ENCODE data around the gene ACER1. TPM values are rescaled to one million over a fixed set of nuclear protein-coding genes. Genes with fewer than 3 reads are reported as not detected.
A peak's percentile ranks its signal among the peaks of the same experiment; 100 is the strongest.

ACER1 gene
- total RNA-seq, 4 donors from 2014 or later: not detected

- ATAC-seq (peak; percentile 58 to 71), DNase-seq (peak in 1 of 2 donors; percentile 55)
- Histone ChIP-seq H3K27ac (peak overlapping the region; percentile 61 to 78 (median 64)), H3K36me3 (peaks cover 0 to 15% of the 10 kb centered on the region in 2 donors), H3K27me3 (no peaks in the 10 kb centered on the region), H3K4me3 (no peak overlapping the region), H3K4me1 (peaks cover 33 to 50% of the 10 kb centered on the region in 2 donors), H3K9me3 (no peaks in the 10 kb centered on the region)
- in situ Hi-C loops (cut with MboI; ENCODE audit: low sequenced_read_pairs in 4 of 4): no loop called here
- intact Hi-C loops (cut with DNase I; ENCODE audit: low total_unique reads): no loop called here
- TF ChIP-seq POLR2A (IDR thresholded peaks at IDR 0.05) (no peak), CTCF (IDR thresholded peaks at IDR 0.05 in 4 of 5, conservative IDR thresholded peaks at IDR 0.05 in 1 of 5) (no peak)
Measured at GRCh38 chr19:6263735-6264444, 69.5 kb downstream of the ACER1 start.

GRCh38 chr19:6263306-6263705 lies 70.1 kb downstream of the ACER1 start:
- H3K9me3 ChIP-seq: no peaks in the 10 kb centered on the region
- in situ Hi-C loops (cut with MboI; ENCODE audit: low sequenced_read_pairs in 4 of 4) (no loop called here), intact Hi-C loops (cut with DNase I; ENCODE audit: low total_unique reads) (no loop called here)
- TF ChIP-seq CTCF (IDR thresholded peaks at IDR 0.05 in 4 of 5, conservative IDR thresholded peaks at IDR 0.05 in 1 of 5) (no peak), POLR2A (IDR thresholded peaks at IDR 0.05) (no peak)
- DNase-seq (no peak), ATAC-seq (no peak)
- peak overlapping the region; percentile 61 to 78 (median 64) for H3K27ac ChIP-seq
- H3K36me3 ChIP-seq: peaks cover 0 to 14% of the 10 kb centered on the region in 2 donors
- H3K4me3 ChIP-seq: no peak overlapping the region
- peaks cover 34 to 54% of the 10 kb centered on the region in 2 donors for H3K4me1 ChIP-seq
- H3K27me3 ChIP-seq: no peaks in the 10 kb centered on the region

- ATAC-seq (no peak), DNase-seq (no peak)
- peaks cover 0 to 14% of the 10 kb centered on the region in 2 donors for H3K36me3 ChIP-seq
- H3K9me3 ChIP-seq: no peaks in the 10 kb centered on the region
- intact Hi-C loops (cut with DNase I; ENCODE audit: low total_unique reads) (no loop called here), in situ Hi-C loops (cut with MboI; ENCODE audit: low sequenced_read_pairs in 4 of 4) (no loop called here)
- H3K27ac ChIP-seq: no peak overlapping the region
- TF ChIP-seq POLR2A (IDR thresholded peaks at IDR 0.05) (no peak), CTCF (IDR thresholded peaks at IDR 0.05 in 4 of 5, conservative IDR thresholded peaks at IDR 0.05 in 1 of 5) (no peak)
- no peak overlapping the region for H3K4me3 ChIP-seq
- H3K27me3 ChIP-seq: no peaks in the 10 kb centered on the region
- H3K4me1 ChIP-seq: peaks cover 34 to 58% of the 10 kb centered on the region in 2 donors
Measured at GRCh38 chr19:6262519-6262918, 70.9 kb downstream of the ACER1 start.

- peak overlapping the region in 2 of 4 donors; percentile 39 to 50 for H3K27ac ChIP-seq
- no peak for ATAC-seq
- DNase-seq: no peak
- H3K4me3 ChIP-seq: no peak overlapping the region
- TF ChIP-seq CTCF (IDR thresholded peaks at IDR 0.05 in 4 of 5, conservative IDR thresholded peaks at IDR 0.05 in 1 of 5) (no peak), POLR2A (IDR thresholded peaks at IDR 0.05) (no peak)
- peaks cover 34 to 58% of the 10 kb centered on the region in 2 donors for H3K4me1 ChIP-seq
- H3K27me3 ChIP-seq: no peaks in the 10 kb centered on the region
- no peaks in the 10 kb centered on the region for H3K9me3 ChIP-seq
- intact Hi-C loops (cut with DNase I; ENCODE audit: low total_unique reads) (no loop called here), in situ Hi-C loops (cut with MboI; ENCODE audit: low sequenced_read_pairs in 4 of 4) (no loop called here)
- peaks cover 0 to 14% of the 10 kb centered on the region in 2 donors for H3K36me3 ChIP-seq
Measured at GRCh38 chr19:6261883-6262282, 71.5 kb downstream of the ACER1 start.
